Germinal center (tissue), 1 donor: Measurements from ENCODE around the gene AGAP1.

Experiments used
- DNase-seq: peaks from one replicate; pipeline ENCODE4 v3.0.0; 2012; ENCODE audit warnings: mixed read lengths, low spot score

The AGAP1 gene

GRCh38 chr2:235609321-235609720, 115.5 kb downstream of the AGAP1 start:
- no peak for DNase-seq

- DNase-seq, result no peak
Measured at GRCh38 chr2:235609746-235610145, 115.9 kb downstream of the AGAP1 start.

GRCh38 chr2:235610696-235611257, 116.9 kb downstream of the AGAP1 start:
- no peak for DNase-seq

GRCh38 chr2:235611349-235611748, 117.5 kb downstream of the AGAP1 start:
- DNase-seq, result no peak

- DNase-seq, result no peak
Measured at GRCh38 chr2:235611756-235612155, 117.9 kb downstream of the AGAP1 start.

- no peak for DNase-seq
Measured at GRCh38 chr2:235612181-235612950, 118.5 kb downstream of the AGAP1 start.

- no peak for DNase-seq
Measured at GRCh38 chr2:235613649-235614048, 119.8 kb downstream of the AGAP1 start.

- DNase-seq, result no peak
Measured at GRCh38 chr2:235614176-235614860, 120.5 kb downstream of the AGAP1 start.

- DNase-seq, result no peak
Measured at GRCh38 chr2:235614900-235615712, 121.3 kb downstream of the AGAP1 start.

GRCh38 chr2:235616885-235617284, 123.0 kb downstream of the AGAP1 start:
- DNase-seq, result no peak

- DNase-seq, result no peak
Measured at GRCh38 chr2:235618039-235618438, 124.2 kb downstream of the AGAP1 start.

- no peak for DNase-seq
Measured at GRCh38 chr2:235619544-235619943, 125.7 kb downstream of the AGAP1 start.

GRCh38 chr2:235621736-235622135, 127.9 kb downstream of the AGAP1 start:
- no peak for DNase-seq

- DNase-seq, result no peak
Measured at GRCh38 chr2:235623111-235623510, 129.3 kb downstream of the AGAP1 start.

- DNase-seq, result no peak
Measured at GRCh38 chr2:235623752-235624151, 129.9 kb downstream of the AGAP1 start.

- DNase-seq, result no peak
Measured at GRCh38 chr2:235626658-235627057, 132.8 kb downstream of the AGAP1 start.

GRCh38 chr2:235627682-235628081, 133.8 kb downstream of the AGAP1 start:
- no peak for DNase-seq

- no peak for DNase-seq
Measured at GRCh38 chr2:235630718-235631296, 137.0 kb downstream of the AGAP1 start.

GRCh38 chr2:235634435-235635158, 140.8 kb downstream of the AGAP1 start:
- DNase-seq, result no peak

- no peak for DNase-seq
Measured at GRCh38 chr2:235636546-235636945, 142.7 kb downstream of the AGAP1 start.

- DNase-seq, result no peak
Measured at GRCh38 chr2:235637896-235638295, 144.1 kb downstream of the AGAP1 start.
